Measurements from ENCODE around the gene ANP32E.
"Not testable (repeated sequence)": the region's sequence is repeated elsewhere in the genome, so short reads cannot be mapped to it uniquely, and the experiment has no call there.

Gene ANP32E

GRCh38 chr1:150256554-150257341 is 20.8 kb upstream of the ANP32E start:
- peak; percentile 64 for DNase-seq

GRCh38 chr1:150256198-150256553 is 20.3 kb upstream of the ANP32E start:
- DNase-seq = no peak

GRCh38 chr1:150249936-150250335 is 14.0 kb upstream of the ANP32E start:
- DNase-seq = no peak

- DNase-seq = no peak
Measured at GRCh38 chr1:150243003-150243402, 7.1 kb upstream of the ANP32E start.

GRCh38 chr1:150237746-150238145 is 1.8 kb upstream of the ANP32E start:
- no peak for DNase-seq

- DNase-seq = not testable (repeated sequence)
Measured at GRCh38 chr1:150237176-150237575, 1.3 kb upstream of the ANP32E start.

- no peak for DNase-seq
Measured at GRCh38 chr1:150236614-150237100, 745 bp upstream of the ANP32E start.

GRCh38 chr1:150235294-150235851 is 539 bp downstream of the ANP32E start:
- no peak for DNase-seq

GRCh38 chr1:150234566-150235293 is 1.2 kb downstream of the ANP32E start:
- peak; percentile 77 for DNase-seq

GRCh38 chr1:150234309-150234565 is 1.7 kb downstream of the ANP32E start:
- DNase-seq = no peak

- no peak for DNase-seq
Measured at GRCh38 chr1:150233359-150234308, 2.3 kb downstream of the ANP32E start.

- not testable (repeated sequence) for DNase-seq
Measured at GRCh38 chr1:150232921-150233320, 3.0 kb downstream of the ANP32E start.

- not testable (repeated sequence) for DNase-seq
Measured at GRCh38 chr1:150228246-150228645, 7.7 kb downstream of the ANP32E start.

GRCh38 chr1:150227228-150227627 is 8.7 kb downstream of the ANP32E start:
- no peak for DNase-seq

- no peak for DNase-seq
Measured at GRCh38 chr1:150226486-150226885, 9.4 kb downstream of the ANP32E start.

GRCh38 chr1:150225546-150225945 is 10.4 kb downstream of the ANP32E start:
- DNase-seq = no peak

- DNase-seq = no peak
Measured at GRCh38 chr1:150224983-150225382, 10.9 kb downstream of the ANP32E start.

- DNase-seq = peak; percentile 36
Measured at GRCh38 chr1:150221552-150221951, 14.4 kb downstream of the ANP32E start.

- not testable (repeated sequence) for DNase-seq
Measured at GRCh38 chr1:150215855-150216254, 20.1 kb downstream of the ANP32E start.

- not testable (repeated sequence) for DNase-seq
Measured at GRCh38 chr1:150214099-150214756, 21.7 kb downstream of the ANP32E start.

- DNase-seq = peak; percentile 94
Measured at GRCh38 chr1:150213170-150214098, 22.5 kb downstream of the ANP32E start.
